HTR-8/SVneo (cell line): ENCODE data around the gene KLK14.
A peak's percentile ranks its signal among the peaks of the same experiment; 100 is the strongest.

Experiments
- DNase-seq: peaks from one replicate; pipeline ENCODE4 v3.0.0; 2011; ENCODE audit warnings: low spot score, mixed read lengths; ENCODE audit not compliant: insufficient read length
- FAIRE-seq: peaks from 2 replicates; lab custom pipeline; 2011; peaks lifted over from hg19 to GRCh38; lab: Jason Lieb, UNC

Gene KLK14

GRCh38 chr19:51089786-51090185 lies 7.1 kb upstream of the KLK14 start:
- no peak for FAIRE-seq
- no peak for DNase-seq

GRCh38 chr19:51086153-51086850 lies 3.6 kb upstream of the KLK14 start:
- DNase-seq (no peak), FAIRE-seq (no peak)

DNA sequence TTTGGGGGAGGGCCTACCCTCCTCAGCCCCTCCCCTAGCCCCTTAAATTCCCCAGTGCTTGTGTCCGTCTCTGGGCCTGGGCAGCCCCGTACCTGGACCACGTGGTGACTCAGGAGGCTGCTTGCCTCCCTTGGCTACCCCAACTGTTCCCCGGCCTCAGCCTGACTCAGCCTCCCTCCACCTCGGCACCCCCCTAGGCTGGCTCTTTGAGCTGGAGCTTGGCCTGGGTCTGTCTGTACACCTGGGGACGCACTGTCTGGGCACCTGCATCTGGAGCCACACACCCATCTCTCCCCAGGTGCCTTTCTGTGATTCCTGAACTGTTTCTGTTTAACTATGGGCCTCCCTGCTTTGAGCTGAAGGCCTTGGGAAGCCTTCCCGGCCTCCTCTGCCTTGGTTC lies 1.8 kb upstream of the KLK14 start:
- no peak for FAIRE-seq
- no peak for DNase-seq

GRCh38 chr19:51083783-51084182 lies 1.1 kb upstream of the KLK14 start:
- FAIRE-seq = no peak
- no peak for DNase-seq

DNA sequence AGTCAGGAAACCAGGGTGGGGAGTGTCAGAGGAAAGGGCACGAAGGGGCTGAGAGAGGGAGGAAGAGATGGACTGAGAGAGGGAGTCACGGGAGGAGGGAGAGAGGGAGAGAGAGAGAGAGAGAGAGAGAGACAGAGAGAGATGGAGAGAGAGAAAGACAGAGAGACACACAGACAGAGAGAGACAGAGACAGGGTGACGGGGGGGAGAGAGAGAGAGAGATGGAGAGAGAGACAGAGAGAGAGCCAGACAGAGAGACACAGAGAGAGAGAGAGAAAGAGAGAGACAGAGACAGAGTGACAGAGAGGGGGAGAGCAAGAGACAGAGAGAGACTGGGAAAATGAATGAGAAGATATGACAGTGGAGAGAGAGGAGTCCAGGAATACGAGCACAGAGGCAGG lies 494 bp upstream of the KLK14 start:
- no peak for DNase-seq
- FAIRE-seq = no peak

GRCh38 chr19:51081476-51081875 lies 1.2 kb downstream of the KLK14 start:
- no peak for FAIRE-seq
- no peak for DNase-seq

- DNase-seq (no peak), FAIRE-seq (no peak)
Observed at GRCh38 chr19:51079481-51080110, 3.1 kb downstream of the KLK14 start.

DNA sequence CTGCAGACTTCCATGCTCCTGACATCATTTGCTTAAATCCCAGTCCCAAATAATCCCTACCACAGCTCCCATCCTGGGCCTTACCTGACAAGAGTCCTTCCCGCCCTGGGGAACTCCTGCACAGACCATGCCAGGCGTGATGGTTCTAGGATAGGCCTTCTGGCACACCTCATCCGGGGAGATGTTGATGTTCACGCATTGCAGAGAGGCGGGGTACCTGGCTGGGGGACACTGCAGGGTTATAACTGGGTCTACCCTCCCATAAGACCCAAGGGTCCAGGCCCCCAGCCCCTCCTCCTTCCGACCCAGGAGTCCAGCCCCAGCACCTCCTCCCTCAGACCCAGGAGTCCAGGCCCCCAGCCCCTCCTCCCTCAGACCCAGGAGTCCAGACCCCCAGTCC lies 4.0 kb downstream of the KLK14 start:
- DNase-seq (no peak), FAIRE-seq (no peak)

- no peak for FAIRE-seq
Observed at GRCh38 chr19:51078104-51078503, 4.6 kb downstream of the KLK14 start.

DNA sequence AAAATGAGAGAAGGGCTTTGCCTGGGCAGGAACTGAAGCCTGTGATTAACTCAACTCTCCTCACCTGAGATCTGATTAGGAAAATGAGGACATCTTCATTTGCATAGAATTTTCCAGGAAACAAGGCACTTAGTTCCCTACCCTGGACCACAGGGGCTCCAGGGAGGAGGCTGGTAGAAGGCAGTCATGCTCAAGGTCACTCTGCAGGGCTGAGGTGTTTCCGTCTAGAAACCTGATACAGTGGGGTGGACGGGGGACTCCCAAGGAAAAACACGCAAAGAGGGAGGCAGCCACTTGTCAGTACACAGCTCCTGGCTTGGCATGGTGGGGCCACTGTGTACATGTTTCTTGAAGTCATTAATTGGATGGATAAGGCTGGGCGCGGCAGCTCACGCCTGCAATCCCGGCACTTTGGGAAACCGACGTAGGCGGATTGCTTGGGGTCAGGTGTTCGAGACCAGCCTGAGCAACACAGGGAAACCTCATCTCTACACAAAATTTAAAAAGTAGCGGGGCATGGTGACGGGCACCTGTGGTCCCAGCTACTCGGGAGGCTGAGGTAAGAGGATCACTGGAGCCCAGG lies 6.0 kb downstream of the KLK14 start:
- FAIRE-seq = no peak

More at GRCh38 chr19:51078104-51078503, 4.6 kb downstream of the KLK14 start:
- no peak for DNase-seq

DNA sequence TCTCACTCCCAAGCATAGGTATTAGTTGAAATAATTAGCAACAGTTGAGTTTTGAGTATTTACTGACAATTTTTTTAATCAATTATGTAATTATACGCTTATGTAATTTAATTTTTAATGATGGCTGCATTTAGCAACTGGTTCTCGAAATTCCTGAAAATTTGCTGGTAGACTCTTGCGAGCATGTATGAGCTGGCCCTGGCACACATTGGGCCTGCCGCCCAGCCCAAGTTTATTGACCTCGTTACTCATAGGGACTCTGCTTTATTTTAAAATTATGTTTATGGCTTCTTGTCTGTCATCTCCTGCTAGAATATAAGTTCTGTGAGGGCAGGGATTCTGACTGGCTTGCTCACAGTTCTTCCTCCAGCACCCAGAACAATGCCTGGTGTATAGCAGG lies 6.7 kb downstream of the KLK14 start:
- FAIRE-seq = no peak
- no peak for DNase-seq

More for the DNA sequence above, 6.0 kb downstream of the KLK14 start:
- no peak for DNase-seq

DNA sequence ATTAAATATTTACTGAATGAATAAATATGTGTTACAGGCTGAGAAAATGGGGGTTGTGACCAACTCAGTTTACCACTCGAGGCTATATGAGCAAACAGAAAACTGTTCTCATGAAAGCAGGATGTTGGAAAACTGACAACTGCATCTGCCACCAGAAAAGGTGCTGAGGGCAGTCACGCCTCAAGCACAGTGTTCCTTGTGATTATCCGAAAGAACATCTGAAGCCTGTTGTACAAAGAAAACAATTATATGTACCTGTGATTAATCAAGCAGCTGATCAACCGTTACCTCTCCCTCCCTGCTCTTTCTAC lies 11.6 kb downstream of the KLK14 start:
- no peak for DNase-seq
- no peak for FAIRE-seq

DNA sequence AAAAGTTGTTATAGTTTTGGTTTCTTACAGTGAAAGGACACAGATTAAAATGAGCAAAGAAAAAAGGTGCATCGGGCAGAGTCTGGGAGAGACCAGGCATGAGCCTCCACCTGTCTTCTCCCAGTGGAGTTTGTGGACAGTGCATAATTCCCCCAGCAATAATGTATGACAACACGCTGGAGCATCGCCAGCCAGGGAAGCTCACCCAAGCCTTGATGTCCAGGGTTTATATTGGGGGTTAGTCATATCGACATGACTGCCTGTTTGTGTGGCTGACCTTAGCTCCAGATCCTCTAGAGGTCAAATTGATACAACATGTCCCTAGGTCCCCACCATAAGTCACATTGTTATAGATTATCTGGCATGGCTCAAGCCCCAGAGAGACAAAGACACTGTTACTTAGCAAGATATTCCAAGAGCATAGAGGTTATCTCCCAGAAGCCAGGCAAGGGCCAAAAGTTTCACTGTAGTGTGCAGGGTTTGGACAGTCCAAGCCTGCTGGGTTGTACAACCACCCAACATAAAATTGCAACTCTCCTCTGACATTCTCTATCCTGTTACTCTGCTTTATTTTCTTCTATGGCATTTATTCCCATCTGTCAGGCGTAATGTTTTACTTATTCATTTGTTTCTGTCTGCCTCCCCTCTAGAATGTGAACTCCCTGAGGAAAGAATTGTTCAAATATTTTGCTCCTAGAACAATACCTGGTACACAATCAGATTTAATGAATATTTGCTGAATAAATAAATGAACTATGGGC lies 12.2 kb downstream of the KLK14 start:
- FAIRE-seq (no peak), DNase-seq (no peak)

DNA sequence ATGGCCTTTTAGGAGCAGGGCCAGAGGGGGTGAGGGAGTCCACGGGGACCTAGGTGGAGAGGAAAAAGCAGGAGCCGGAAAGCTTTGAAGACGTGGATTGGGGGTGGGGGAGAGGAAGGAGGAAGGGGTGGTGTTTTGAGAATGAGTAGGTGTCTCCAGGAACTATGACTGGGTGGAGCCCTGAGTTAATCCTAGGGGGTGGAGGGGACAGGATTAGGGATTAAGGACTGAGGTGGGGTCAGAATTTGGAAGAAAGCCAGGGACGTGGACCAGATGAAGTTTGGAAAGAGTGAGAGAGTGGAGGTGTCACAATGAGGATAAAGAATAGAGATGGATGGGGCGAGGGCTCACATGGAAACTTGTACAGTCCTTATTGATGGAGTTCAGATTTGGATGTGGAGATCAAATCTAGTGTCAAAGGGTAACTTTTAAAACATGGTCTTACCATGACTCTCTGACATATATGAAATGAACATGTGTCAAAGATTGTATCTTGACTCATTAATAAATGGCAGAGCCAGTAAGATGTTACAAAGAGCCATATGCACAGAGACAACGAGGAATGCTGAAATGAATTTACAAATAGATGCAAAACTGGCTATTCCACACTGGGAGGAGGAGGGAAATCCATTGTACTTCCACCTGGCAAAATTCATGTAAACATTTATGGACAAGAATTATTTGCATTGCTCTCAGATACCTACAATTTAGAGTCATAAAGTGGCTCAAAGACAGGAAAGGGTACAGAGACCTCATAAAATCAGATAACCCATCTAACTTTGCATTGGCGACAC lies 16.1 kb downstream of the KLK14 start:
- FAIRE-seq = no peak
- DNase-seq = no peak

- DNase-seq (no peak), FAIRE-seq (no peak)
Observed at GRCh38 chr19:51065221-51065960, 17.3 kb downstream of the KLK14 start.

DNA sequence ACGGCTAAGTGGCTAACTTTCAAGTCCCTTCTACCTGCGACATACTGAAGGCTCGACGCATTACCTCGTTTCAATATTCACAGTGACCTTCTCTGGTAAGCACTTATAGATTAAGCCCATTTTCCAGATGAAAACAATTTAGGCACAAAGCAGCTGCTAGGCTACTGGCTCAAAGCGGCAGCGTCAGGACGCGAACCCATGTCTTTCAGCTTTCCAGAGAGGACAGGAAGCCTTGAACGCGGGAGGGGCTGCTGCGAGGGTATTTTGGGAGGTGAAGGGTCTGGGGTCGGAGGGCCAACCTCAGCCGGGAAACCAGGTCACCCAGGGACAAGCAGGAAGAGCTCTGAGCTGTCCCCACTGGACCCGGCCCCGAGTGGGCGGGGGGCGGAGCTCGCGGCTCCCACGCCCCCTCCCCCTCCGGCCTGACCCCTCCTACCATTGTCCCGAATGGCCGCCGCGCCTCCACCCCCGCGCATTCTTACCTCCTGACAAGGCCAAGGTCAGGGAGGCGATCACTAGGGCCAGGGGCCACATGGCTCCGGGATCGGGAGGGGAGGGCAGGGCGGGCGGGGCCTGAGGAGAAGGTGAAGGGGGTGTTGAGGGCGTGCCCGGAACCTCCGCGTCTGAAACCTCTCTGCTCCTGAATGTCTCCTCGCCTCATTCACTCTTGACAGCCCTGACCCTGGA lies 18.0 kb downstream of the KLK14 start, which contains the start of gene KLK13:
Gene KLK13, minus strand, starts transcription at position 559 of the 687 bp plus-strand sequence. Its CDS starts 25 bp downstream, at position 534.
- FAIRE-seq = no peak
- DNase-seq = peak; percentile 29

DNA sequence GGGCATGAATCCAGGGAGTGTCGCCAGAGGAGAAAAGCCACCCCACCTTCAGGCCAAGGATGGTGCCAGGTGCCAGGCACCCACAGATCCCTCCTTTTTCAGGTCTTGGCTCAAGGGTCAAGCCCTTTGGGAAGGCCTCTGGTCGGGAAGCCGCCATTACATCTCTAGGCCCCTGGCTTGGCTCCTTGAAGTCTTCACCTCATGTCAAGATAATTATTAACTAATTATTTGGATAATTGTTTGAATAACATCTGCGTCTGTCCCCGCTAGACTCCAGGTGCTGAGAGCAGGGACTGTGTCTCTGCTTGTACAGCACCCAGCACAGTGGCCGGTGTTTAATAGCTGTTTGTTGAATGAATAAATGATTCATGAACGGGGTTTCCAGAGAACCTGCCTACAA lies 19.0 kb downstream of the KLK14 start:
- no peak for DNase-seq
- no peak for FAIRE-seq

GRCh38 chr19:51060973-51061372 lies 21.7 kb downstream of the KLK14 start:
- no peak for DNase-seq
- FAIRE-seq = no peak

DNA sequence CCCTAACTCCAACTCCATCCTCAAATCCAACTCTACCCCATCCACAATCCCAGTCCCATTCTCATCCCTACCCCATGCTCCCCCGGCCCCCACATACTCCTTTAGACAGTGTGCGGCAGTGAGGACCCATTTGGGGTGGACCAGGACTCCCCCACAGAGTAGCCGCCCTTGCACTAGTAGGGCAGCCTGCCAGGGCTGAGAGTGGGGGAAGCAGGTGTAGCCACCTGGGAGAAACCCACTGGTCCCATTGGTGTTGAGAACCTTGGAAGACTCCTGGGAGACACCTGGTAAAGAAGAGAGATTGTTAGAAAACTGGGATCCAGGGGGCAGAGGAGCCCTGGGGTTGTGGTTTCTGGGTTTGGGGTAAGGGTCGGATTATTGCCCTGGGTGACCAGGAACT lies 22.4 kb downstream of the KLK14 start:
- no peak for FAIRE-seq
- no peak for DNase-seq
